Activated naive CD4-positive, alpha-beta T cell treated with anti-CD3 and anti-CD28 coated beads, Interleukin-2, amount 50 U/mL, for 24 hours (primary cell): Measurements from ENCODE around the gene MCFD2.

Experiments
- H3K27ac Mint-ChIP-seq: one replicate; pipeline ENCODE4 v1.8.0; 2021; ENCODE audit warnings: mild to moderate bottlenecking, mixed read lengths
- H3K27me3 Mint-ChIP-seq: one replicate; pipeline ENCODE4 v1.8.0; 2021; ENCODE audit warnings: mixed read lengths
- H3K36me3 Mint-ChIP-seq: one replicate; pipeline ENCODE4 v1.8.0; 2021; ENCODE audit warnings: mixed read lengths
- H3K4me1 Mint-ChIP-seq: one replicate; pipeline ENCODE4 v1.8.0; 2021; ENCODE audit warnings: mixed read lengths
- H3K4me3 Mint-ChIP-seq: one replicate; pipeline ENCODE4 v1.8.0; 2021; ENCODE audit warnings: mild to moderate bottlenecking, mixed read lengths
- H3K9me3 Mint-ChIP-seq: one replicate; pipeline ENCODE4 v1.8.0; 2021; ENCODE audit warnings: mixed read lengths

The MCFD2 gene

GRCh38 chr2:46874236-46874929 lies 41.2 kb downstream of the MCFD2 start:
- H3K4me3 Mint-ChIP-seq = no peak overlapping the region
- no peaks in the 10 kb centered on the region for H3K9me3 Mint-ChIP-seq

GRCh38 chr2:46873604-46874068 lies 42.0 kb downstream of the MCFD2 start:
- no peaks in the 10 kb centered on the region for H3K27me3 Mint-ChIP-seq
- H3K27ac Mint-ChIP-seq = no peak overlapping the region
- H3K4me1 Mint-ChIP-seq = no peaks in the 10 kb centered on the region
- no peak overlapping the region for H3K4me3 Mint-ChIP-seq
- H3K9me3 Mint-ChIP-seq = no peaks in the 10 kb centered on the region
- no peaks in the 10 kb centered on the region for H3K36me3 Mint-ChIP-seq

More at GRCh38 chr2:46874236-46874929, 41.2 kb downstream of the MCFD2 start:
- Mint-ChIP-seq H3K27ac (no peak overlapping the region), H3K4me1 (no peaks in the 10 kb centered on the region), H3K36me3 (no peaks in the 10 kb centered on the region), H3K27me3 (no peaks in the 10 kb centered on the region)

DNA sequence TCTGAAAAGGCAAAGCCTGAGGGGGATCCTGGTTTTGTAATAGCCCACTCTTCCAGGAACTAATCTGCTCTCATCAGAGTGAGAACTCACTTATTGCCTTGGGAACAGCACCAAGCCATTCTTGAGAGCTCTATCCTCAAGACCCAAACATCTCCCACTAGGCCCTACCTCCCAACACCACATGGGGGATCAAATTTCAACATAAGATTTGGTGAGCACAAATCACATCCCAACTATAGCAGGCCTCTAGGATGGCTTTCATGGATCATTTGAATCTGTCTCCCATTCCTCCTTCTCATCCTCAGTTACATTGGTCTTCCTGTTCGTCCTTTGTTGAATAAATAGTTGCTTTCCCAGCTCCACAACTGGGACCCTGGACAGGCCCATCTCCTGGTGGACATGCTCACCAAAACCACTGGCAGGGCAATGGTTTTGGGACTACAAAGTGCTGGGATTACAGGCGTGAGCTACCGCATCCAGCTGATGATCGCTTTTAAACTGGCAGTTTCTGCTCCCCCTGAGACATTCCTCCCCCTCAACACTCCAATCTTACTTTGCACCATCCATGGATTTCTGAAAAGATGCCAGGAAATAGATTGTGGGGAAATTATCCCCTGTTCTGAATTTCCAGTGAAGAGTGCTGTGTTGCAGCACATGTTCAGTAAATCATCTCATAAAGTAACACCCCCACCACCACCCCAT lies 42.6 kb downstream of the MCFD2 start:
- no peak overlapping the region for H3K27ac Mint-ChIP-seq
- no peak overlapping the region for H3K4me3 Mint-ChIP-seq
- no peaks in the 10 kb centered on the region for H3K27me3 Mint-ChIP-seq
- H3K9me3 Mint-ChIP-seq = no peaks in the 10 kb centered on the region
- no peaks in the 10 kb centered on the region for H3K36me3 Mint-ChIP-seq
- H3K4me1 Mint-ChIP-seq = no peaks in the 10 kb centered on the region

- no peak overlapping the region for H3K4me3 Mint-ChIP-seq
- no peaks in the 10 kb centered on the region for H3K27me3 Mint-ChIP-seq
- no peak overlapping the region for H3K27ac Mint-ChIP-seq
- no peaks in the 10 kb centered on the region for H3K36me3 Mint-ChIP-seq
- H3K9me3 Mint-ChIP-seq = no peaks in the 10 kb centered on the region
- H3K4me1 Mint-ChIP-seq = no peaks in the 10 kb centered on the region
Measured at GRCh38 chr2:46871976-46872381, 43.6 kb downstream of the MCFD2 start.

- Mint-ChIP-seq H3K4me1 (no peaks in the 10 kb centered on the region), H3K4me3 (no peak overlapping the region), H3K27me3 (no peaks in the 10 kb centered on the region), H3K36me3 (no peaks in the 10 kb centered on the region), H3K27ac (no peak overlapping the region), H3K9me3 (peaks cover 11% of the 10 kb centered on the region)
Measured at GRCh38 chr2:46870051-46870839, 45.4 kb downstream of the MCFD2 start.

DNA sequence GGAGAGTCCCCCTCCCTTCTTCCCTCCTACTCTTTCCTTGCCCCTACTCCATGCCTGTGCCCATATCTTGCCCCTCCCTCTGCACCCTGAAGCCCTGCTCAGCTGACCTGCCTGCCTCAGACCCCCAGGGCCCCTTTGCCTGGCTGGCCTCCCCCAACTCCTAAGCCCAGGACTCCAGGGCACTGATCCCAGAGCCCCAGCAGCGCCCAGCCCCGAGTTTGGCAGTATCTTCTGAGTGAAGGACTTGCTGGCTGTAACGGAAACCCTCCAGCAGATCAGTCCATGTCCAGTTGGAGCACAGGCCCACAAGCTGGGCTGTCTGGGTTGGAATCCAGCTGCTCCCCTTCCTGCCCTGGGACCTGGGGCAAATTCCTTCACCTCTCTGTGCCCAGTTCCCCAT lies 46.0 kb downstream of the MCFD2 start:
- Mint-ChIP-seq H3K27ac (no peak overlapping the region), H3K9me3 (peaks cover 11% of the 10 kb centered on the region), H3K4me3 (no peak overlapping the region), H3K36me3 (no peaks in the 10 kb centered on the region), H3K27me3 (no peaks in the 10 kb centered on the region), H3K4me1 (no peaks in the 10 kb centered on the region)

DNA sequence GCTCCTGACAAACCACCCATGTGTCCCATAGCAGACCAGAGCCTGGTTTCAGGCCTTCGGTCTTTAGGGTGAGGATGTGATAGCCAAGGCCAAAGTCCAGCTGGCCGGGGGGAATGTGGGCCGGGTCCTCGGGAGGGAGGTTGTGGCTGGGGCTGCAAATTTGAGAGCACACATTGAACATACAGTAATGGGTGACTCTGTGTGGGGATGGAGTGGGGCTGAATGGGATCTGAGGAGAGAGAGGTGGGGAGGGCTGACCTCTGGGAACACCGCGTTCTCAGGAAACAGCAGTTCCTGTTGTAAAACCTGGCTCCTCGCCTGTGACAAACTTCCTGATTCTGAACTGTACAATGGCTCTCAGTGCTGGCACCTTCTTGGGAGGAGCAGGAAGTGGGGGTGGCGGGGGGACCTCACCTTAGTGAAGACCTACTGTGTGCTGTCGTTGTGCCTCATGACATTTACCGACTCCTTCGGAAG lies 48.8 kb downstream of the MCFD2 start:
- Mint-ChIP-seq H3K27me3 (no peaks in the 10 kb centered on the region), H3K36me3 (no peaks in the 10 kb centered on the region), H3K4me3 (no peak overlapping the region), H3K27ac (no peak overlapping the region), H3K4me1 (no peaks in the 10 kb centered on the region), H3K9me3 (peaks cover 11% of the 10 kb centered on the region)

DNA sequence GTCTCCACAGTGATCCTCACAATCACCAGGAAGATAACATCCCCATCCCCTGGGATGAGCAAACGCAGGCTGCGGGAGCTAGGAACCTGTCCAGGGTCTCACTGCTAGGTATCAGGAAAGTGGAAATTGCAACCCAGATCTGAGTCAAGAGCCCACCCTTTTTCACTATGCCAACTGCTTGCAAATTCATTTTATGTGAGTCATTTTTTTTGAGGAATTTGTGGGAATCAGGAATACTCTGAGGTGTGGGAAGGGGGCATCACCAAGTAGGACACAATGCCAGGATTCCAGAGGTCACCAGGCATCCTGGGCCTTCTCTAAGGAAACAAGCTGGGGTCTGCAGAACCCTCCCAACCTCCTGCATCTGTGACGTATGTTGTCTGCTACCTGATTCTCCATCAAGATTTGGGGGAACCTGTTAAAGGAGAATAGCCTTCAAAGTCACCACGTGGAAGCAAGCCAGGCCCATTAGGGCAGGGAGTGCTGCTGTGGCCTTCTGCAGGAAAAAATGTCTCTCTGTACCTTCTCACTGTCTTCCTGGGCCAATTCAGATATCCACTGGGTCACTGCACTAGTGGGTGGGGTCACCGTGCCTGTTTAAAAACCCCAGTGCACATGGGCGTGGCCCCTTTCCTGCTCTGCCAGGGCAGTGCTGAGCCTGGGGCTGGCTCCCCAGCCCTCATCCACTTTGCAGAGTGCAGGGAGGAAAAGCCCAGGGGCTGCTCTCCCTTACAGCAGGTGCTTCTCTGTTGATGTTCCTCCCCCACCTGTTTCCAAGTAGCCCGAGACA lies 50.2 kb downstream of the MCFD2 start:
- peaks cover 11% of the 10 kb centered on the region for H3K9me3 Mint-ChIP-seq
- no peak overlapping the region for H3K4me3 Mint-ChIP-seq
- no peak overlapping the region for H3K27ac Mint-ChIP-seq
- no peaks in the 10 kb centered on the region for H3K27me3 Mint-ChIP-seq
- no peaks in the 10 kb centered on the region for H3K4me1 Mint-ChIP-seq
- no peaks in the 10 kb centered on the region for H3K36me3 Mint-ChIP-seq

DNA sequence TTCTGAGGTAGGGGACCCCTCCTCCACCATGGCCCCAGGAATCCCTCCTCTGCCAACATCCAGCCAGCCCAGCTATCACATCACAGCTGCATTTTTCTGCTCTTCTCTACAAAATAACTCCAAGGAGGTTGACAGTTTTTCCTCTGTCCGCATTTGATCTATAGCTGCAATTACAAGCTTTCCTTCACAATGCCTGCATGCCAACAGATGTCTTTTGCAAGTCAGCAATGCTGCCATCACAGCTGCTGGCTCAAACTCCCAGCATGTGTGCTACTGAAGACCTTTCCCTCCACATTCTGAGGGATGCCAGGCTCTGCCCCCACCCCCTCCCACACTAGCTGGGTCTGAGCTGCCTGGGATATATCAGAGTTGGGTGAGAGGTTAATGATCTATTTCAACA lies 51.7 kb downstream of the MCFD2 start:
- no peaks in the 10 kb centered on the region for H3K4me1 Mint-ChIP-seq
- H3K36me3 Mint-ChIP-seq = no peaks in the 10 kb centered on the region
- no peaks in the 10 kb centered on the region for H3K27me3 Mint-ChIP-seq

GRCh38 chr2:46862514-46862913 lies 53.1 kb downstream of the MCFD2 start:
- Mint-ChIP-seq H3K27me3 (no peaks in the 10 kb centered on the region), H3K36me3 (no peaks in the 10 kb centered on the region), H3K27ac (no peak overlapping the region), H3K4me1 (no peaks in the 10 kb centered on the region), H3K9me3 (peaks cover 11% of the 10 kb centered on the region), H3K4me3 (no peak overlapping the region)

More for the DNA sequence above, 51.7 kb downstream of the MCFD2 start:
- no peak overlapping the region for H3K27ac Mint-ChIP-seq
- no peak overlapping the region for H3K4me3 Mint-ChIP-seq
- peaks cover 11% of the 10 kb centered on the region for H3K9me3 Mint-ChIP-seq

GRCh38 chr2:46861916-46862315 lies 53.7 kb downstream of the MCFD2 start:
- Mint-ChIP-seq H3K4me1 (no peaks in the 10 kb centered on the region), H3K27me3 (no peaks in the 10 kb centered on the region), H3K36me3 (no peaks in the 10 kb centered on the region), H3K4me3 (no peak overlapping the region), H3K9me3 (peaks cover 11% of the 10 kb centered on the region), H3K27ac (no peak overlapping the region)

- Mint-ChIP-seq H3K9me3 (no peaks in the 10 kb centered on the region), H3K4me1 (no peaks in the 10 kb centered on the region), H3K27ac (no peak overlapping the region)
Measured at GRCh38 chr2:46859482-46859881, 56.1 kb downstream of the MCFD2 start.

GRCh38 chr2:46858702-46859090 lies 56.9 kb downstream of the MCFD2 start:
- Mint-ChIP-seq H3K9me3 (no peaks in the 10 kb centered on the region), H3K27ac (no peak overlapping the region), H3K36me3 (no peaks in the 10 kb centered on the region), H3K4me3 (no peak overlapping the region), H3K27me3 (no peaks in the 10 kb centered on the region), H3K4me1 (no peaks in the 10 kb centered on the region)

More at GRCh38 chr2:46859482-46859881, 56.1 kb downstream of the MCFD2 start:
- Mint-ChIP-seq H3K4me3 (no peak overlapping the region), H3K36me3 (no peaks in the 10 kb centered on the region), H3K27me3 (no peaks in the 10 kb centered on the region)

GRCh38 chr2:46857871-46858701 lies 57.5 kb downstream of the MCFD2 start:
- H3K27ac Mint-ChIP-seq = no peak overlapping the region
- H3K27me3 Mint-ChIP-seq = no peaks in the 10 kb centered on the region
- no peak overlapping the region for H3K4me3 Mint-ChIP-seq
- no peaks in the 10 kb centered on the region for H3K36me3 Mint-ChIP-seq
- no peaks in the 10 kb centered on the region for H3K9me3 Mint-ChIP-seq
- H3K4me1 Mint-ChIP-seq = no peaks in the 10 kb centered on the region
